ENCODE results near the gene GNPTG. TPM values are rescaled to one million over a fixed set of nuclear protein-coding genes. Genes with fewer than 3 reads are reported as not detected.

The GNPTG gene
- total and polyA plus RNA-seq, 2 of the 8 experiments (the other 6 are each of a cell fraction or from before 2014, with no cell fraction given): 26.2 to 51.2 TPM

- TF ChIP-seq CHD7 (IDR thresholded peaks at IDR 0.05; ENCODE audit: insufficient replicate concordance, low read length) (no peak), TBP (IDR thresholded peaks at IDR 0.05; ENCODE audit: low read depth, low read length) (no peak), SIN3A (conservative IDR thresholded peaks at IDR 0.05 in 1 of 2, IDR thresholded peaks at IDR 0.05 in 1 of 2; ENCODE audit: low read depth in 1 of 2, low read length in 2 of 2) (no peak), MAFK (IDR thresholded peaks at IDR 0.05; ENCODE audit: low read depth, low read length) (no peak), NANOG (IDR thresholded peaks at IDR 0.05; ENCODE audit: insufficient read depth, low read depth, low read length, poor library complexity, severe bottlenecking) (no peak), BRCA1 (IDR thresholded peaks at IDR 0.05; ENCODE audit: low read depth, low read length) (no peak), RXRA (IDR thresholded peaks at IDR 0.05; ENCODE audit: insufficient read depth, low read depth, low read length) (no peak), ZNF274 (IDR thresholded peaks at IDR 0.05; ENCODE audit: borderline replicate concordance, extremely low read depth, low read length) (no peak)
These were observed 29.3 kb upstream of the GNPTG start (continued) for GRCh38 chr16:1322407-1322806.
